Stromal cell of bone marrow (primary cell): ENCODE measurements around the gene CAPSL.
"Not testable (repeated sequence)": the region's sequence is repeated elsewhere in the genome, so short reads cannot be mapped to it uniquely, and the experiment has no call there.

ENCODE experiments used
- DNase-seq: peaks from one replicate; pipeline ENCODE4 v3.0.0-alpha.2; 2012; ENCODE audit warnings: low read depth

The CAPSL gene

GRCh38 chr5:35938568-35939227 is at the start of gene CAPSL:
CAPSL (minus strand) TSS chr5:35938622; CDS start chr5:35921120, 17,502 bp downstream.
- DNase-seq, result peak; percentile 51

GRCh38 chr5:35987776-35988175 is 49.4 kb upstream of the CAPSL start:
- DNase-seq, result no peak

DNA sequence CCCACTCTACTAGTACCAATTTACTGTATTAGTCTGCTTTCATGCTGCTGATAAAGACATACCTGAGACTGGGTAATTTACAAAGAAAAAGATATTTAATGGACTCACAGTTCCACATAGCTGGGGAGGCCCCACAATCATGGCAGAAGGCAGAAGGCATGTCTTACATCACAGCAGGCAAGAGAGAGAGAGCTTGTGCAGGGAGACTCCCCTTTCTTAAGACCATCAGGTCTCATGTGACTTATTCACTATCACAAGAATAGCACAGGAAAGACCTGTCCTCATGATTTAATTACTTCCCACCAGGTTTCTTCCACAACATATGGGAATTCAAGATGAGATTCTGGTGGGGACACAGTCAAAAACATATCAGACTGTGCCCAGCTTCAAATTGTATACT is 41.3 kb upstream of the CAPSL start:
- no peak for DNase-seq

- not testable (repeated sequence) for DNase-seq
These were observed 38.4 kb upstream of the CAPSL start for GRCh38 chr5:35976859-35977258.

GRCh38 chr5:35974570-35974969 is 36.1 kb upstream of the CAPSL start:
- no peak for DNase-seq

DNA sequence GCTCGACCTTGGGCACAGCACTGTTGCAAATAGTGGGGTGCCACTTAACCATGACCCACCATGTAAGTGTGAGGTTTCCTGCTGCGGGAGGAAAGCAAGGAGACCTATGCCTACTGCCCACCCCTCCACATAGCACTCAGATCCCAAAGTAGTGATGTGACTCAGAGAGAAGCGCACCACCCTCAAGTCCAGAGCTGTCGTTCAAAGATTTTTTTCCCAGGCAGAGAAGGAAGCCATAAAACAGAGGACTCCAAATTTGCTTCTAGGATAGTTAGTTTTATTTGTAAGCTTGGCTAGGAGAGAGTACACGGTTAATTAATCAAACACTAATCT is 33.4 kb upstream of the CAPSL start:
- no peak for DNase-seq

DNA sequence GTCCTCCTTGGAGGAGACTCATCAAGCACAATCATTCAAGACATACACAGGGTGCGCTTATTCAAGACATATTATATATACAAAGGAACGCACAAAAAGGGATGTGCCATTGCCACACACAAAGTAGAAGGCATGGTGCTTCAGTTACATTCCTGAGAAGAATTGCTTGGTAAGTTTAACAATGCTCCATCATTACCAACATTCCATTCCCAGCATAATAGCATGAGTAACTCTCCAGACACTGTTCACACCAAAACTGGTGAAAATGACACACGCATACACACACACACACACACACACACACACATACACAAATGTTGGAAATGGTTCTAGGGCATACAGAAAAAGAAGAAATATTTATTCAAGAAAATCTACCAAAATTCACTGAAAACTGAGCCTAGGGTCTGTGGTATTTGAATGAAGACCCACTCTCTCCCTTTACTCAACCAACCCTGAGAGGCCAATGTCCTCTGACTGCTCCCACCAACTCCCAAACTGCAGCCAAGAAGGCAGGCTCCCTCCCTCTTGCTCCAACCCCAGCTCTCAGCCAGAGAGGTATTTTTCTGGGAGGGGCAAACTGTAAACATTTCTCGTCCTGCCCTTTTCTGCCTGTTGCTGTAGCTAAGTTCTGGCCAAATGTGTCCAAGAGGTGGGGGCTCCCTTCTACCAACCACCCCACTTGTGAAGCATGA is 32.9 kb upstream of the CAPSL start:
- no peak for DNase-seq

- no peak for DNase-seq
These were observed 25.0 kb upstream of the CAPSL start for GRCh38 chr5:35963381-35963843.

- DNase-seq, result no peak
These were observed 21.9 kb upstream of the CAPSL start for GRCh38 chr5:35960328-35960727.

GRCh38 chr5:35956429-35956828 is 18.0 kb upstream of the CAPSL start:
- no peak for DNase-seq

- no peak for DNase-seq
These were observed 15.8 kb upstream of the CAPSL start for GRCh38 chr5:35954175-35954574.

DNA sequence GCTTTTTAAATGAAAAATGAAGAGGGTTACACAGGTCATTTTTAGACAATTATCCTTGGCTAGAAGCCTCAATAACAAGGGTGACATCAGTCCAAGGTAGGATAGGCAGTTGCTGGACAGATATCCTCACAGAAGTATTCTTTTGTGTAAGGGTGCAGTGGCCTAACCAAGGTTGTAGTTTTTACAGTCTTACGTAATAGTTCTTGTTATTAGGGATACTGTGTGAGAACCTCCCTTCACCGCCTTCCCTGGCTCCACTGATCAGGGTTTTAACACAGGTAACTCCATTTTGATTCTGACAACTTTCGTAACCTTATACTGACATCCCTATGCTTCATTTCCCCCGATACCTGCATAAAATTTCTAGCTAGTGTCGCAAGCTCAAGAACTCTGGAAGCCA is 8.7 kb upstream of the CAPSL start:
- no peak for DNase-seq

GRCh38 chr5:35939639-35940038 is 1.2 kb upstream of the CAPSL start:
- no peak for DNase-seq

DNA sequence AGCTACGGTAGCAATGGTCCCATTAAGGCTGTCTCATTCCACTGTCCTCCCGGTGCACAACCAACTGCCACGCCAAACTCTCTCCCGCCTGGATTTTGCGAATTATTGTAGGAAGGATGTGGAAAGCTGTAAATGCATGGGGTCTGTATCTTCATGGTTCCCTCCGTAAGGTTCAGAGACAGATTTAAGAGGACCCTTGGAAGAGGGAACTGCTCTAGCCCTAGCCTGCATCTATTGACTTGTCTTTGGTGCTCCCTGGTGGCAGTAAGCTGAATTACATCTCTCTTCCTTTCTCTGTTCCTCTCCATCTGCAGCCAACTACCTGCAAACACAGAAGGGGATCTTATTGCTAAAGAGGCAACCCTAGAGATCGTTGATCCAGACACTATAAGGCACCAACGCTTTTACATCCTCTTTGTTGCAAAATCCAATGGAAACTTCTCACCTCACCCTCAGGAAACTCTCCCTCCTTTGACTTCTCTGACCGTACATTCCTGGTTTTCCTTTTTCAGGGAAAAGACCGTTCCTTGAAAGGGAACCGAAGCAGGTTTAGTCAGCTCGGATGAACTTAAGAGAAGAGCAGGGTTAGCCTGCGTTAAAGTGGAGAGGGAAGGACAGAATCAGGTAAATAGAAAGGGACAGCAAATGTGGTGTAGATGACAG is 11.9 kb downstream of the CAPSL start:
- peak; percentile 24 for DNase-seq

DNA sequence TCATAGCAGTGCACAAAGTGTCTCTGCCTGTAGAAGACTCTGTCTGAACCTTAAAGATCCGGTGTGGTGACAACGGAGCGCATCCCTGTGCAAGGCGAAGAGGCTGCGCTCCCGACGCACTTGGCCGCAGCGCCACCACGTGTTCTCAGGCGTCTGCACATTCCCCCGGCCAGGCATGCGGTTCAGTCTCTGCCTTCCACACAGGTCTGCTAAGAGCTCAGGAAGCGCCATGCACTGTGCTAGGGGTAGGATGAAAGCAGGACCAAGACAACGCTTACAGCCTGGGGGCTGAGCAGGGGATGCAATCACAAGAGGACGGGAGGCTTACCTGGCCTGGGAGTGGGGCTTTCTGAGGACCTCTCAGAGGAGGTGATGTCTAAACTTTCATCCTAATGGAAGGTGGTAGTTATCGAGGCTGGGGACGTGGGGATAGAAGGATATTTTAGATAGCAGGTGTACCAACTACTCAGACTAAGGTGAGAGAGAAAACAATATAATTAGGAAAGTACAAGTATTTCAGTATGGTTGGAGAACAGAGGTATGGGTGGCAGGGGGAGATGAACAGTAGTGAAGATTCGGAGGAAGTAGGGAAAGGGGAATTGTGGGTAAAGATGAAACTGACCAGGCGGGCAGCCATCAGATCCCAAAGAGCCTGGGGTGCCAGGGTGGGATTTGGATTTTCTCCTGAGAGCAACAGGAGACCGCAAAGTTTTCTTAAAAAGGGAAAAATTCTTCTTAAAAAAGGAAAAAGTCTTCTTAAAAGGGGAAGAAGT is 13.3 kb downstream of the CAPSL start:
- DNase-seq, result peak; percentile 23

DNA sequence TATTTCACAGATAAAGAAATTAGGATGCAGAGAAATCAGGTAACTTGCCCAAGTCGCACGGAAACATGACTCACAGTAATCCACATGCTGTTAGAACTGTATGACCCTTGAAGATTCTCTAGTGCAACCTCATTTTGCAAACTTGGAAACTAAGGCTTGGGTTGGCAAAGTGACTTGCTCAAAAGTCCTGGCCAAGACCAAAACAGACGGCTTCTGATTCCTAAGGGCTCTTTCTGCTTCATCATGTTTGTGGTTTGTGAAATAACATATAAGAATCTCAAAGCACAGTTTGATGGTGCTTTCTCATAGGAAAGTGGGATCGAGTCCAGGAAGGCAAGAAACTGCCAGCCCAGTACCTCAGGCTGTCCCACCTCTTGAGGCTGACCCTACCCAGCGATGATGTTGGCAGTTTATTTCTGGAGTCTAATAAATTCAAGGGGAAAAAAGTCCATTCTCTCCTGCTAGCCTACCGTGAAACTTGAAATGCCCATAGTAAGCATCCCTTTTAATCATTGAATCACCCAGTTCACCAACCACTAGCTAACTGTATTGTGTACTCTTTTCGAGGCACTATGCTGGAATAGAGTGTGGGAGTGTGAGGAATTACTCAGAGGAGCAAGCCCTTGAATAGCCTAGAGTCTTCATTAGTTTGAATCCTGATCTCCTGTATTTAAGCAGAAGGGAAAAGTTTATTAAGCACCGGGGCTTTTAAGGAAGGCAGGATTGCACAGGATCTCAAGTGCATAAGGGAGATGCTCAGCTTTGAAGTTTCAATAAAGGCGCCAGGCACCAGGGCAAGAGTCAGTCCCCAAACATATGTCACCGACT is 14.1 kb downstream of the CAPSL start:
- DNase-seq, result peak; percentile 75

DNA sequence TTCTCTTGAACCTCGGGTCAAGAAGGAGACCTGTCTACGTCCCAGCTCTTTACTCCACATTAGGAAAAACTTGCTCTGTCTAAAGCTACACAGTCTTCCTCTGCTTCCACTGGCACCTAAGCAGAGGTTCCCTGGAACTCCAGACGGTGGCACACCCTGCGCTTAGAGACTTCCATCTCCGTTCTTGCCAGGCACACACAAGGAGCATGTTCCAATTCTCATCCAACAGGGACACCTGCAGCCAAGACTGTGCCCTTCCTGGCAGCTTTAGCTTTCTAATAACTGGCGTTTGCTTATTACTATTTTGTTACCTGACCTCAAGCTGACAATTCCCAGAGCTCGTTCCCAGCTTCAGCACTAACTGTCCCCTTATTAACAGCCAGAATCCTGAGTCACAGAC is 16.0 kb downstream of the CAPSL start:
- DNase-seq, result no peak

- no peak for DNase-seq
These were observed 16.5 kb downstream of the CAPSL start for GRCh38 chr5:35921930-35922329.

- no peak for DNase-seq
These were observed 17.5 kb downstream of the CAPSL start for GRCh38 chr5:35920890-35921289.

DNA sequence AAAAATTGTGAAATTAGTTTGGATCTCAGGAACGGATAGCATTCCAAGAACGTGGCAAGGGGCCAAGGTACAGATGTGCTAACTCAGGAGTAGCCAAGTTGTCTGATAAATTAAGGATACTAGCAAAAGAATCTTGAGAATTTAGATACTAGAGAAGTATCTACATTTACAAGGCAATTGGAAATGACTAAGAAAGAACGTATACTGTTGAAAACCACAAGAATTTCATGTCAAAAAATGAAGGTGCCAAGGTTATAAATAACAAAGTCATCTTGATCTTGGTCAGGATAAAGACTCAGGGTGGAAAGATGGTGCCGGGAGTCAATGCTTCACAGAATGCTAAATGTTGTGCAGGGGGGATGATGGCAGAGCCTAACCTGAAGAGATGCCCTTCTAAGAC is 19.2 kb downstream of the CAPSL start:
- peak; percentile 15 for DNase-seq

DNA sequence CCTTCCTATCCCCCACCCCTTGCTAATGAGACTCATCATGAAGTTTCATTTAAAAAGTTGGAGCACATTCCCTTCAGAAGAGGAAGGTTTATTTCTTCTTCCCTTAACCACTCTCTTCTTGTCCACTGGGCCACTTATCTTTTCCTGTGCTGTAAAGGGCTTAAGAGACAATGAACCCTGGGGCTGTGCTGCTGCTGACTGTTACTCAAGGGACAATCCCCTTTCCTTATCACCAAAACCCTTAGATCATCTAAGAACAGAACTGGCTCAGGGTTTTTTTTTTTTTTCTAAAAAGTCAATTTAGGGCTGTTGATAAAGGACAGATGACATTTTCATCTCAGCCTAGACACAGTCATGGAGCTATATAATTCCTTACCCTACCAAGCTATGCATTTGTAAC is 29.6 kb downstream of the CAPSL start:
- DNase-seq, result no peak

DNA sequence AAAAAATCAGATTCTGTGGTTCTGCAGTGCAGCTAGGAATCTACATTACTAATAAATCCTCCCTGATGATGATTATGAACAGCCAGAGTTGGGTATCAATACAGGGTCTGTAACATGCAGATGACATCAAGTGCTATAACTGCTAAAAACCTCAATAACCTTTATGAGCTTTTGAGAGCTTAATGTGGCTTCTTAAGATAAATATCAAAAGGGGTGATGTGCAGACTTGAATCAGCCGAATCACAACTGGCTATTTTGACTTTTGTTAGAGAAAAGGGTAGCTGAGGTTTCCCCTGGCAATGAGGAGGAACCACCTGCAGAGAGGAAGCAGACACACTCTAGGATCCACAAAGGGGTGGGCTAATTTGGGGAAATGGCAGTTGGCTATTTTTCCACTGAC is 30.2 kb downstream of the CAPSL start:
- DNase-seq, result no peak
